HG02571 (cell line): Measurements from ENCODE around the gene ARTN.

ENCODE experiments used
- ATAC-seq: cut with Tn5 transposase; IDR thresholded peaks from one replicate; pipeline ENCODE4 v1.9.1; 2021; ENCODE audit warnings: mild to moderate bottlenecking, moderate library complexity; ENCODE audit not compliant: unreplicated experiment

The ARTN gene

GRCh38 chr1:43983253-43983899, 49.8 kb downstream of the ARTN start:
- ATAC-seq, result no peak

- ATAC-seq, result no peak
Observed at GRCh38 chr1:43984855-43985254, 51.3 kb downstream of the ARTN start.

- no peak for ATAC-seq
Observed at GRCh38 chr1:43985984-43986595, 52.5 kb downstream of the ARTN start.

GRCh38 chr1:43986712-43987111, 53.1 kb downstream of the ARTN start:
- ATAC-seq, result no peak
